ENCODE results near the gene VPS33B. TPM values are rescaled to one million over a fixed set of nuclear protein-coding genes. Genes with fewer than 3 reads are reported as not detected.

The VPS33B gene
- total RNA-seq, 4 donors from 2014 or later: 6.7 to 12.6 (median 8.1) TPM

DNA sequence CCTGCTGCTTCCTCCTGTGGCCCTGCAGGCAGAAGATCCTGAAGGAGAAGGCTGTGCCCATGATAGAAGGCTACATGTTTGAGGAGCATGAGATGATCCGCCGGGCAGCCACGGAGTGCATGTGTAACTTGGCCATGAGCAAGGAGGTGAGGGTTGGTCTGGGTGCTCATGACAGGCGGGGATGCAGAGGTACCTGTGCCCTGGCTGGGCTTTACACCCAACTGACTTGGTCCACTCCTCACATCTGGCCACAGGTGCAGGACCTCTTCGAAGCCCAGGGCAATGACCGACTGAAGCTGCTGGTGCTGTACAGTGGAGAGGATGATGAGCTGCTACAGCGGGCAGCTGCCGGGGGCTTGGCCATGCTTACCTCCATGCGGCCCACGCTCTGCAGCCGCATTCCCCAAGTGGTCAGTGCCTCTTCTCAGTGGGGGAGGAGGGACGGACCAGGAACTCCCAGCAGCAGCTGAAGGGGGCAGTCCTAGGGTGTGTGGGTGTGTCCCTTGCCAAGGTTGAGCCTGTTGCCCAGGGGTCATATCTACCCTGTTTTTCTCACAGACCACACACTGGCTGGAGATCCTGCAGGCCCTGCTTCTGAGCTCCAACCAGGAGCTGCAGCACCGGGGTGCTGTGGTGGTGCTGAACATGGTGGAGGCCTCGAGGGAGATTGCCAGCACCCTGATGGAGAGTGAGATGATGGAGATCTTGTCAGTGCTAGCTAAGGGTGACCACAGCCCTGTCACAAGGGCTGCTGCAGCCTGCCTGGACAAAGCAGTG is 69.3 kb downstream of the VPS33B start:
- H3K9me3 ChIP-seq: no peaks in the 10 kb centered on the region
- H3K27me3 ChIP-seq: no peaks in the 10 kb centered on the region
- H3K4me1 ChIP-seq: peaks cover 0 to 5% of the 10 kb centered on the region in 2 donors
- intact Hi-C loops (cut with DNase I; ENCODE audit: low total_unique reads): no loop called here
- H3K27ac ChIP-seq: no peak overlapping the region
- H3K4me3 ChIP-seq: no peak overlapping the region
- TF ChIP-seq POLR2A (IDR thresholded peaks at IDR 0.05): no peak
- H3K36me3 ChIP-seq: no peaks in the 10 kb centered on the region
- DNase-seq: no peak

GRCh38 chr15:90950676-90951075 is 71.7 kb downstream of the VPS33B start:
- H3K9me3 ChIP-seq: no peaks in the 10 kb centered on the region
- no peaks in the 10 kb centered on the region for H3K36me3 ChIP-seq
- H3K4me3 ChIP-seq: no peak overlapping the region
- H3K4me1 ChIP-seq: no peaks in the 10 kb centered on the region
- TF ChIP-seq POLR2A (IDR thresholded peaks at IDR 0.05): no peak
- TF ChIP-seq, protein P1, sequence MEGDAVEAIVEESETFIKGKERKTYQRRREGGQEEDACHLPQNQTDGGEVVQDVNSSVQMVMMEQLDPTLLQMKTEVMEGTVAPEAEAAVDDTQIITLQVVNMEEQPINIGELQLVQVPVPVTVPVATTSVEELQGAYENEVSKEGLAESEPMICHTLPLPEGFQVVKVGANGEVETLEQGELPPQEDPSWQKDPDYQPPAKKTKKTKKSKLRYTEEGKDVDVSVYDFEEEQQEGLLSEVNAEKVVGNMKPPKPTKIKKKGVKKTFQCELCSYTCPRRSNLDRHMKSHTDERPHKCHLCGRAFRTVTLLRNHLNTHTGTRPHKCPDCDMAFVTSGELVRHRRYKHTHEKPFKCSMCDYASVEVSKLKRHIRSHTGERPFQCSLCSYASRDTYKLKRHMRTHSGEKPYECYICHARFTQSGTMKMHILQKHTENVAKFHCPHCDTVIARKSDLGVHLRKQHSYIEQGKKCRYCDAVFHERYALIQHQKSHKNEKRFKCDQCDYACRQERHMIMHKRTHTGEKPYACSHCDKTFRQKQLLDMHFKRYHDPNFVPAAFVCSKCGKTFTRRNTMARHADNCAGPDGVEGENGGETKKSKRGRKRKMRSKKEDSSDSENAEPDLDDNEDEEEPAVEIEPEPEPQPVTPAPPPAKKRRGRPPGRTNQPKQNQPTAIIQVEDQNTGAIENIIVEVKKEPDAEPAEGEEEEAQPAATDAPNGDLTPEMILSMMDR (IDR thresholded peaks at IDR 0.05): no peak
- no peak overlapping the region for H3K27ac ChIP-seq
- DNase-seq: no peak
- no peaks in the 10 kb centered on the region for H3K27me3 ChIP-seq
- intact Hi-C loops (cut with DNase I; ENCODE audit: low total_unique reads): no loop called here

DNA sequence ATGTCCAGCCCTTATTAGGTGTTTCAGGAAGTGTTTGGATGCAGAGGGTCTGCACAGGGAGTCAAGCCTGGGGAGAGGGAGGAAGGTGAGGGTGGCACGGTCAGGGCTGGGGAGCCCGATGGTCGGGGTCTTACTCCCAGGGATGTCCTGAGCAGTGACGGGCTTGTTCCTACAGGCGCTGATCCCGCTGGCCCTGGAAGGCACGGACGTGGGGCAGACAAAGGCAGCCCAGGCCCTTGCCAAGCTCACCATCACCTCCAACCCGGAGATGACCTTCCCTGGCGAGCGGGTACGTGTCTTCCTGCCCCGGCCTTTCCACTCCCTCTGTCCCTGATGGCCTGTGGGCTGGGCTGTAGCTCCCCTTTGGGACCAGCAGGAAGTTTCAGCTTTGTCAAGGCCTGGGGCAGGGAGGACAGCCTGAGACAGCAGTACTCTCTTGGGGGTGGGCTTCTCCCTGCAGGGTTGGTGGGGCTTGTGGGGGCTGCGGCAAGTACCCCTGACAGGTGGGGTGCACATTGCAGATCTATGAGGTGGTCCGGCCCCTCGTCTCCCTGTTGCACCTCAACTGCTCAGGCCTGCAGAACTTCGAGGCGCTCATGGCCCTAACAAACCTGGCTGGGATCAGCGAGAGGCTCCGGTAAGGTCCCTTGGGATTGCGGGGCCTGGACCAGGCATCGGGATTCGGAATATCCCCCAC is 72.3 kb downstream of the VPS33B start:
- TF ChIP-seq POLR2A (IDR thresholded peaks at IDR 0.05): no peak
- TF ChIP-seq, protein P1 (IDR thresholded peaks at IDR 0.05): no peak
- intact Hi-C loops (cut with DNase I; ENCODE audit: low total_unique reads): no loop called here
- H3K36me3 ChIP-seq: no peaks in the 10 kb centered on the region

More for the DNA sequence above, 72.3 kb downstream of the VPS33B start:
- no peaks in the 10 kb centered on the region for H3K4me1 ChIP-seq
- H3K9me3 ChIP-seq: no peaks in the 10 kb centered on the region
- DNase-seq: no peak
- H3K27me3 ChIP-seq: no peaks in the 10 kb centered on the region
- H3K4me3 ChIP-seq: no peak overlapping the region
- no peak overlapping the region for H3K27ac ChIP-seq

Small RNA genes lying within 50 kb of the gene (small RNA-seq; reads per million reads assigned to genes)
- not detected for gene RF00019

Other genes starting within 250 kb of the VPS33B start
- 10 to 100 TPM; 20.5 to 54.8 (median 30.5) TPM for gene FURIN, start 154.0 kb downstream of the VPS33B start, total RNA-seq
- gene FES, start 138.1 kb downstream of the VPS33B start, total RNA-seq: 100 to 1,000 TPM in 1 of 4 donors, 10 to 100 TPM in 2, 1 to 10 TPM in 1; 4.4 to 968 (median 60.1) TPM
- gene MAN2A2, start 119.3 kb downstream of the VPS33B start, total RNA-seq: 10 to 100 TPM; 15.9 to 92.0 (median 19.8) TPM
- 10 to 100 TPM in 2 of 4 donors, 1 to 10 TPM in 1, under 1 TPM in 1; 0.59 to 14.0 (median 7.2) TPM for gene HDDC3, start 90.0 kb downstream of the VPS33B start, total RNA-seq
- 10 to 100 TPM; 42.8 to 89.5 (median 65.4) TPM for gene UNC45A, start 87.3 kb downstream of the VPS33B start, total RNA-seq
- 10 to 100 TPM in 2 of 4 donors, 1 to 10 TPM in 2; 7.4 to 16.5 (median 11.6) TPM for gene RCCD1, start 67.7 kb downstream of the VPS33B start, total RNA-seq
- gene PRC1, start 28.1 kb downstream of the VPS33B start, total RNA-seq: 10 to 100 TPM in 1 of 4 donors, 1 to 10 TPM in 2, not detected in 1; 7.1 to 95.0 (median 9.4) TPM
- gene SV2B, start 77.7 kb upstream of the VPS33B start, total RNA-seq: 1 to 10 TPM in 1 of 4 donors, under 1 TPM in 3; 0.26 to 1.1 (median 0.87) TPM

Data from uterus (tissue), 4 donors.